ENCODE data around the gene LRMDA.

DNA sequence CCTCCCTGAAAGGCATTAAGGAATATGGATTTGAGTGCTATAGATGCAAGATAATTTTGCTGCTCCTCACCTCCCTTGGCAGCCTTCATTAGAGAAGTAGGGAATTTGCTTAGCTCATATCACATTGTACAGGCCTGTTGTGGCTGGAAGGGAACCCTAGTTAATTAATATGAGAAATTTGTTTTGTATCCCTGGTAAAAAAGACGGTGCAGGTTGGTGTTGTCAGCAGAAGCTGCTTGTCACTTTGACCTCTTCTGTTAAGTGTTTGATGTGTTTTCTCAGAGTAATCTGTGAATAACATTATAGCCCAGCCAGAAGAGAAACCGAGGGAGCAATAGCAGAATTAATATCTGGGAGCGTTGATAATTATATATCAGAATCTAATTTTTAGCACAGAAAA lies 278.4 kb downstream of the LRMDA start:
- no peak for TF ChIP-seq CTCF (IDR thresholded peaks at IDR 0.05)
- TF ChIP-seq POLR2A (IDR thresholded peaks at IDR 0.05) = no peak
- no peak for TF ChIP-seq POLR2AphosphoS5 (IDR thresholded peaks at IDR 0.05)
- no peak for TF ChIP-seq EP300 (IDR thresholded peaks at IDR 0.05)
